ENCODE data around the gene CCDC167.

DNA sequence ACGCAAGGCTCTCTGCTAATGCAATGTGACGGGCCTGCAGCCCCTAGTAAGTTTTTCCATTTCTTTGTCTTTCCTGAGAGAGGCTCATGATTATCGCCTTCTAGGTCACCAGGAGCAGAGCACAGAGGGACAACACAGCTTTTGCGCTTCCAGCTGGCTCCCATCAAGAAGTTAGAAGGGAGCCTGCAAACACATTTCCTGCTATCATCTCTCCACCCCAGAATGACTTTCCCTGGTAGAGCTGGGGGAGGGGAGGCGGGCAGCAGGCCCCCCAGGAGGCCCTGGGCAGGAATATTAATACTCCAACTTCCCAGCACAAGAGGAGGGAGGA, 35.7 kb upstream of the CCDC167 start:
- TF ChIP-seq, protein P1, sequence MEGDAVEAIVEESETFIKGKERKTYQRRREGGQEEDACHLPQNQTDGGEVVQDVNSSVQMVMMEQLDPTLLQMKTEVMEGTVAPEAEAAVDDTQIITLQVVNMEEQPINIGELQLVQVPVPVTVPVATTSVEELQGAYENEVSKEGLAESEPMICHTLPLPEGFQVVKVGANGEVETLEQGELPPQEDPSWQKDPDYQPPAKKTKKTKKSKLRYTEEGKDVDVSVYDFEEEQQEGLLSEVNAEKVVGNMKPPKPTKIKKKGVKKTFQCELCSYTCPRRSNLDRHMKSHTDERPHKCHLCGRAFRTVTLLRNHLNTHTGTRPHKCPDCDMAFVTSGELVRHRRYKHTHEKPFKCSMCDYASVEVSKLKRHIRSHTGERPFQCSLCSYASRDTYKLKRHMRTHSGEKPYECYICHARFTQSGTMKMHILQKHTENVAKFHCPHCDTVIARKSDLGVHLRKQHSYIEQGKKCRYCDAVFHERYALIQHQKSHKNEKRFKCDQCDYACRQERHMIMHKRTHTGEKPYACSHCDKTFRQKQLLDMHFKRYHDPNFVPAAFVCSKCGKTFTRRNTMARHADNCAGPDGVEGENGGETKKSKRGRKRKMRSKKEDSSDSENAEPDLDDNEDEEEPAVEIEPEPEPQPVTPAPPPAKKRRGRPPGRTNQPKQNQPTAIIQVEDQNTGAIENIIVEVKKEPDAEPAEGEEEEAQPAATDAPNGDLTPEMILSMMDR (IDR thresholded peaks at IDR 0.05), result no peak
- TF ChIP-seq EZH2 (IDR thresholded peaks at IDR 0.05; ENCODE audit: borderline replicate concordance, insufficient read depth, low read depth, low read length, poor library complexity, severe bottlenecking), result no peak

Data from B cell (primary cell).